ENCODE data around the gene DBT.
"Not testable (repeated sequence)": the region's sequence is repeated elsewhere in the genome, so short reads cannot be mapped to it uniquely, and the experiment has no call there.

Gene DBT

GRCh38 chr1:100266741-100267140 is 17.1 kb upstream of the DBT start:
- H3K9me2 ChIP-seq (replicated peaks; ENCODE audit: insufficient read depth, low read length), result no peaks in the 10 kb centered on the region
- H4K20me1 ChIP-seq (ENCODE audit: low read depth, low read length), result peaks cover 3% of the 10 kb centered on the region; the same call in 1 of the 2 replicates
- peak overlapping the region; percentile 98 for H3K4me3 ChIP-seq (ENCODE audit: insufficient read depth, low read length, poor library complexity, severe bottlenecking)
- H3K79me2 ChIP-seq (ENCODE audit: insufficient read depth, low read length), result peaks cover 31% of the 10 kb centered on the region
- H3K4me2 ChIP-seq (ENCODE audit: low read depth, low read length, poor library complexity, severe bottlenecking), result peak overlapping the region; percentile 98
- TF ChIP-seq CTCF (IDR thresholded peaks at IDR 0.05; ENCODE audit: insufficient read depth, low read length, poor library complexity, severe bottlenecking) (no peak), EZH2phosphoT487 (conservative IDR thresholded peaks at IDR 0.05; ENCODE audit: low read length) (no peak)
- H3K27ac ChIP-seq (ENCODE audit: low read depth, low read length), result peak overlapping the region; percentile 66
- no peaks in the 10 kb centered on the region; the same call in 1 of the 2 replicates for H3F3A ChIP-seq (ENCODE audit: insufficient read depth)
- peak overlapping the region; percentile 83 for H2AFZ ChIP-seq (ENCODE audit: low read depth, low read length, severe bottlenecking)
- peaks cover 23% of the 10 kb centered on the region for H3K36me3 ChIP-seq (ENCODE audit: low read length)
- no peaks in the 10 kb centered on the region for H3K9me3 ChIP-seq (ENCODE audit: insufficient read depth, low read length)
- peak overlapping the region; percentile 95 for H3K9ac ChIP-seq (ENCODE audit: low read length)
- no peaks in the 10 kb centered on the region for H3K27me3 ChIP-seq (ENCODE audit: low read length)

- H3K9ac ChIP-seq (ENCODE audit: low read length), result peak within 1 kb of the TSS; percentile 95
- no peaks in the 10 kb centered on the region for H3K9me2 ChIP-seq (replicated peaks; ENCODE audit: insufficient read depth, low read length)
- H3K9me3 ChIP-seq (ENCODE audit: insufficient read depth, low read length), result no peaks in the 10 kb centered on the region
- peak within 1 kb of the TSS; percentile 89 for H2AFZ ChIP-seq (ENCODE audit: low read depth, low read length, severe bottlenecking)
- H3K4me2 ChIP-seq (ENCODE audit: low read depth, low read length, poor library complexity, severe bottlenecking), result peak within 1 kb of the TSS; percentile 98
- no peak for TF ChIP-seq CTCF (IDR thresholded peaks at IDR 0.05; ENCODE audit: insufficient read depth, low read length, poor library complexity, severe bottlenecking)
- no peak for TF ChIP-seq EZH2phosphoT487 (conservative IDR thresholded peaks at IDR 0.05; ENCODE audit: low read length)
- H3K27ac ChIP-seq (ENCODE audit: low read depth, low read length), result peak within 1 kb of the TSS; percentile 66
- peaks cover 31% of the 10 kb centered on the region for H3K79me2 ChIP-seq (ENCODE audit: insufficient read depth, low read length)
- H3K36me3 ChIP-seq (ENCODE audit: low read length), result peaks cover 17% of the 10 kb centered on the region
- H3F3A ChIP-seq (ENCODE audit: insufficient read depth), result no peaks in the 10 kb centered on the region; the same call in 1 of the 2 replicates
- no peaks in the 10 kb centered on the region for H4K20me1 ChIP-seq (ENCODE audit: low read depth, low read length)
- H3K27me3 ChIP-seq (ENCODE audit: low read length), result no peaks in the 10 kb centered on the region
- peak within 1 kb of the TSS; percentile 98 for H3K4me3 ChIP-seq (ENCODE audit: insufficient read depth, low read length, poor library complexity, severe bottlenecking)
These were observed 16.5 kb upstream of the DBT start, which contains the start of gene RTCA for GRCh38 chr1:100265931-100266740. Gene RTCA (plus strand): TSS chr1:100266216. CDS start chr1:100266376, 160 bp downstream.

- peak overlapping the region; percentile 95 for H3K9ac ChIP-seq (ENCODE audit: low read length)
- peaks cover 14% of the 10 kb centered on the region for H3K36me3 ChIP-seq (ENCODE audit: low read length)
- peak overlapping the region; percentile 28; the same call in 1 of the 2 replicates for H3K27ac ChIP-seq (ENCODE audit: low read depth, low read length)
- no peaks in the 10 kb centered on the region; the same call in 1 of the 2 replicates for H3F3A ChIP-seq (ENCODE audit: insufficient read depth)
- H3K4me2 ChIP-seq (ENCODE audit: low read depth, low read length, poor library complexity, severe bottlenecking), result peak overlapping the region; percentile 98
- H3K4me3 ChIP-seq (ENCODE audit: insufficient read depth, low read length, poor library complexity, severe bottlenecking), result peak overlapping the region; percentile 98
- TF ChIP-seq CTCF (IDR thresholded peaks at IDR 0.05; ENCODE audit: insufficient read depth, low read length, poor library complexity, severe bottlenecking) (no peak), EZH2phosphoT487 (conservative IDR thresholded peaks at IDR 0.05; ENCODE audit: low read length) (no peak)
- H4K20me1 ChIP-seq (ENCODE audit: low read depth, low read length), result no peaks in the 10 kb centered on the region
- H3K9me2 ChIP-seq (replicated peaks; ENCODE audit: insufficient read depth, low read length), result no peaks in the 10 kb centered on the region
- H2AFZ ChIP-seq (ENCODE audit: low read depth, low read length, severe bottlenecking), result peak overlapping the region; percentile 89
- H3K27me3 ChIP-seq (ENCODE audit: low read length), result no peaks in the 10 kb centered on the region
- peaks cover 30% of the 10 kb centered on the region for H3K79me2 ChIP-seq (ENCODE audit: insufficient read depth, low read length)
- no peaks in the 10 kb centered on the region for H3K9me3 ChIP-seq (ENCODE audit: insufficient read depth, low read length)
These were observed 15.9 kb upstream of the DBT start for GRCh38 chr1:100265562-100265930.

- not testable (repeated sequence) for H3K4me3 ChIP-seq (ENCODE audit: insufficient read depth, low read length, poor library complexity, severe bottlenecking); H4K20me1 ChIP-seq (ENCODE audit: low read depth, low read length); H3K27ac ChIP-seq (ENCODE audit: low read depth, low read length); H3K36me3 ChIP-seq (ENCODE audit: low read length); H3K27me3 ChIP-seq (ENCODE audit: low read length); H2AFZ ChIP-seq (ENCODE audit: low read depth, low read length, severe bottlenecking); H3K4me2 ChIP-seq (ENCODE audit: low read depth, low read length, poor library complexity, severe bottlenecking); H3K9me3 ChIP-seq (ENCODE audit: insufficient read depth, low read length); H3K9ac ChIP-seq (ENCODE audit: low read length); H3K9me2 ChIP-seq (replicated peaks; ENCODE audit: insufficient read depth, low read length); H3F3A ChIP-seq (ENCODE audit: insufficient read depth)
- peaks cover 26% of the 10 kb centered on the region for H3K79me2 ChIP-seq (ENCODE audit: insufficient read depth, low read length)
These were observed 14.4 kb upstream of the DBT start for GRCh38 chr1:100264081-100264480.

Data from SU-DHL-6 (cell line).